Loucy (cell line): ENCODE results near the gene MXD4.

Experiments
- H2AFZ ChIP-seq: fragments of 200-600 bp; sonication (generic); 2 replicates; pipeline ENCODE4 v1.6.0; 2016; ENCODE audit warnings: antibody characterized with exemption, mild to moderate bottlenecking, low read length, moderate library complexity
- H3F3A ChIP-seq: fragments of 200-600 bp; 2 replicates; pipeline ENCODE4 v1.6.0; 2016; ENCODE audit warnings: antibody characterized with exemption, low read depth, mild to moderate bottlenecking
- H3K27me3 ChIP-seq: fragments of 200-600 bp; sonication (generic); 2 replicates; pipeline ENCODE4 v1.6.1; 2014; ENCODE audit warnings: low read length, mild to moderate bottlenecking; ENCODE audit not compliant: insufficient read depth, poor library complexity, severe bottlenecking
- H3K36me3 ChIP-seq: fragments of 200-600 bp; sonication (generic); 2 replicates; pipeline ENCODE4 v1.6.1; 2016; ENCODE audit warnings: low read length; ENCODE audit not compliant: insufficient read depth
- H3K4me1 ChIP-seq: fragments of 200-600 bp; sonication (generic); 2 replicates; pipeline ENCODE4 v1.5.1; 2014; ENCODE audit warnings: low read length, mild to moderate bottlenecking; ENCODE audit not compliant: insufficient read depth, poor library complexity, severe bottlenecking
- H3K4me2 ChIP-seq: fragments of 200-600 bp; sonication (generic); 2 replicates; pipeline ENCODE4 v1.6.0; 2014; ENCODE audit warnings: antibody characterized with exemption, low read length, low read depth, mild to moderate bottlenecking; ENCODE audit not compliant: poor library complexity, severe bottlenecking
- H3K4me3 ChIP-seq: fragments of 200-600 bp; sonication (generic); 2 replicates; pipeline ENCODE4 v1.5.1; 2014; ENCODE audit warnings: low read length, mild to moderate bottlenecking, mixed read lengths; ENCODE audit not compliant: poor library complexity, severe bottlenecking
- H3K79me2 ChIP-seq: fragments of 200-600 bp; sonication (generic); 2 replicates; pipeline ENCODE4 v1.6.1; 2014; ENCODE audit warnings: low read length; ENCODE audit not compliant: insufficient read depth
- H3K9ac ChIP-seq: fragments of 200-600 bp; sonication (generic); 2 replicates; pipeline ENCODE4 v1.6.0; 2014; ENCODE audit warnings: mild to moderate bottlenecking, low read depth, low read length, moderate library complexity; ENCODE audit not compliant: poor library complexity, severe bottlenecking
- H3K9me2 ChIP-seq: fragments of 200-600 bp; sonication (generic); replicated peaks from 2 replicates; pipeline ENCODE4 v1.6.1; 2016; ENCODE audit warnings: low read depth, low read length, mixed read lengths
- H3K9me3 ChIP-seq: fragments of 200-600 bp; sonication (generic); 2 replicates; pipeline ENCODE4 v1.6.1; 2014; ENCODE audit warnings: mild to moderate bottlenecking, antibody characterized with exemption, low read length, low read depth; ENCODE audit not compliant: insufficient read depth
- H4K20me1 ChIP-seq: fragments of 200-600 bp; sonication (generic); 2 replicates; pipeline ENCODE4 v1.6.0; 2014; ENCODE audit warnings: antibody characterized with exemption, low read length, mild to moderate bottlenecking; ENCODE audit not compliant: insufficient read depth, poor library complexity, severe bottlenecking
- EZH2phosphoT487 ChIP-seq: fragments of 200-600 bp; IDR thresholded peaks from 2 replicates; pipeline ENCODE4 v1.6.1; 2018; ENCODE audit warnings: antibody characterized with exemption, mild to moderate bottlenecking, moderate library complexity, borderline replicate concordance
- TF ChIP-seq, protein P1 (sequence below): fragments of 200-600 bp; sonication (generic); conservative IDR thresholded peaks from 2 replicates; pipeline ENCODE4 v1.5.1; 2014; ENCODE audit warnings: mild to moderate bottlenecking, antibody characterized with exemption, low read length

The MXD4 gene

DNA sequence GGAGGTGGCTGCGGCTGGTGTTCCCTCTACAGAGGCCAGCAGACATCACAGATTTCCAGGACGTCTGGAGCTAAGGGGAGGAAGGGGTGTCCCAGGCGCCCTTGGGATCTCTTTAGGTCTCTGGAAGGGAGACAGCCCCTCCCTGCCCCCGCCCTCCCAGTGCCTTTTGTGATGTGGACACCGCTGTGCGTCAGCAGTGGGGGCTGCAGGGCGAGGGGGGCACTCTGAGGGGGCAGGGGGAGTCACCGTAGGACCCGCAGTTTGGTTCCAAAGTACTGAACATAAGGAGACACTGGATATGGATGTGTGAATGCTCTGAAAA lies 25.6 kb upstream of the MXD4 start:
- Histone ChIP-seq H3K4me2 (no peak overlapping the region), H3K9ac (no peak overlapping the region), H4K20me1 (no peaks in the 10 kb centered on the region), H3F3A (peaks cover 3% of the 10 kb centered on the region; the same call in 1 of the 2 replicates), H3K4me3 (no peak overlapping the region), H3K79me2 (no peaks in the 10 kb centered on the region), H2AFZ (no peak overlapping the region), H3K9me3 (no peaks in the 10 kb centered on the region), H3K4me1 (peaks cover 69% of the 10 kb centered on the region), H3K9me2 (no peaks in the 10 kb centered on the region), H3K36me3 (no peaks in the 10 kb centered on the region), H3K27me3 (no peaks in the 10 kb centered on the region)
- no peak for TF ChIP-seq EZH2phosphoT487
- TF ChIP-seq, protein P1, sequence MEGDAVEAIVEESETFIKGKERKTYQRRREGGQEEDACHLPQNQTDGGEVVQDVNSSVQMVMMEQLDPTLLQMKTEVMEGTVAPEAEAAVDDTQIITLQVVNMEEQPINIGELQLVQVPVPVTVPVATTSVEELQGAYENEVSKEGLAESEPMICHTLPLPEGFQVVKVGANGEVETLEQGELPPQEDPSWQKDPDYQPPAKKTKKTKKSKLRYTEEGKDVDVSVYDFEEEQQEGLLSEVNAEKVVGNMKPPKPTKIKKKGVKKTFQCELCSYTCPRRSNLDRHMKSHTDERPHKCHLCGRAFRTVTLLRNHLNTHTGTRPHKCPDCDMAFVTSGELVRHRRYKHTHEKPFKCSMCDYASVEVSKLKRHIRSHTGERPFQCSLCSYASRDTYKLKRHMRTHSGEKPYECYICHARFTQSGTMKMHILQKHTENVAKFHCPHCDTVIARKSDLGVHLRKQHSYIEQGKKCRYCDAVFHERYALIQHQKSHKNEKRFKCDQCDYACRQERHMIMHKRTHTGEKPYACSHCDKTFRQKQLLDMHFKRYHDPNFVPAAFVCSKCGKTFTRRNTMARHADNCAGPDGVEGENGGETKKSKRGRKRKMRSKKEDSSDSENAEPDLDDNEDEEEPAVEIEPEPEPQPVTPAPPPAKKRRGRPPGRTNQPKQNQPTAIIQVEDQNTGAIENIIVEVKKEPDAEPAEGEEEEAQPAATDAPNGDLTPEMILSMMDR = no peak

DNA sequence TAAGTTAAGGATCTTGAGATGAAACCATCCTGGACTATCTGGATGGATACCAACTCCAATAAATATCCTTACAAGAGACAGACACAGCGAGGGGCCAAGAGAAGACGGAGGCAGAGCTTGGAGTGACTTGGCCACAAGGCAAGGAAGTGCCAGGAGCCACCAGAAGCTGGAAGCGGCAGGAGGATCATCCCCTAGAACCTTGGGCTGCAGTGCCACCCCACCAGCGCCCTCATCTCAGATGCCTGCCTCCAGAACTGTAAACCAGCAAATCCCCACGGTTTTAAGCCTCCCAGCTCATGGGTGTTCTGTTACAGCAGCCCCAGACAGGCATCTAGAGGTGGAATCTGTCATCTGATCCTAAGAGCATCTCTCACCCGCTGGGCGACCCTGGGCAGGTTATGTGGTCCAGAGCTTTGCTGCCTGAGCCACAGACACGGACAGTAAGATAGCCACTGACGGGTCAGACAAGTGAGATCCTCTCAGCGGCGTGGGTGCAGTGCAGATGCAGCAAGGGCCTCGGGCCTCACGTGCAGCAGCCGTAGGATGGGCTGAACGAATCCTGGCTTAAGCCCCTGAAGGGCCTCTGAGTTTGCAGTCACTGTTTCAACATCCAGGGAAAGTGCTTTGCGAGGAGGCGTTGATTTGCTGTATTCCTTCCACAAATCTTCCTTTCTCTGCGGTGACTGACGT lies 25.1 kb upstream of the MXD4 start:
- no peak overlapping the region for H3K9ac ChIP-seq
- H4K20me1 ChIP-seq = no peaks in the 10 kb centered on the region
- peaks cover 69% of the 10 kb centered on the region for H3K4me1 ChIP-seq
- no peak overlapping the region for H3K4me2 ChIP-seq
- H3K27me3 ChIP-seq = no peaks in the 10 kb centered on the region
- peaks cover 8% of the 10 kb centered on the region for H3F3A ChIP-seq
- H3K79me2 ChIP-seq = no peaks in the 10 kb centered on the region
- no peak overlapping the region for H3K4me3 ChIP-seq
- H2AFZ ChIP-seq = no peak overlapping the region
- H3K36me3 ChIP-seq = no peaks in the 10 kb centered on the region
- TF ChIP-seq, protein P1 = no peak
- TF ChIP-seq EZH2phosphoT487 = no peak
- no peaks in the 10 kb centered on the region for H3K9me2 ChIP-seq
- no peaks in the 10 kb centered on the region for H3K9me3 ChIP-seq

DNA sequence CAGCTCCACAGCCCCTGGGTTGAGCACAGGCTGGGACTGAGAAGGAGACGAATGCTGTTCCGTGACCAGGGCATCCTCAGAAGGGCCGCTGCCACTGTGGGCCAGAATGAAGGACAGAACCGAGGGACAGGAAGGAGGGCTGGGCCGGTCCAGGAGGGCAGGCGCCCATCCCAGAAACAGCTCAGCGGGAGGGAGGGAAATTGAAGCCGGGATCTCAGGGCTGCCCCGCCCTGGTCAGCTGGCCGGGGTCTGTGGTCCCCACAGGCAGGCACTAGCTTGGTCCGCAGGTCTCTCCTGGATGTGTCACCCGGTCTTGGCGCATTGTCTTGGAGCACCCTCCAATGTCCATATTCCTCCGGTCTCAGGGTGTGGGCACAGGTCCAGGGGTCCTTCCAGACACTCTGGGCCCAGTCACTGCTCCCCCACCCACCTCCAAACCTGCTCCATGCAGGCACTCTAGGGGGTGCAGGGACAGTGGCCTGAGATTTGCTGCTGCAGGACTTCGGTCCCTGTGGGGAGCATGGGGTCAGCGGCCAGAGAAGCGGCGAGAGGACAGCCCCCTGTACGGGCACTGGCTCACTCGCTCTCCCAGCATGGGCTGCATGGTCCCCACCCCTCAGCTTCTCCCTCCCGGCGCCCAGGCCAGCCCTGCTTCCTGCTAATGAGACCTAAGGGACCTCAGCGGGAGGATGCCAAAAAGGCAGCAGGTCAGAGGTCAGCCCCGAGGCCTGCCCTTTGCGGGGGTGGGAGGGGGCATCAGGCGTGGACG lies 23.9 kb upstream of the MXD4 start:
- Histone ChIP-seq H3K4me2 (peak overlapping the region; percentile 45), H3K79me2 (no peaks in the 10 kb centered on the region), H3K4me1 (peaks cover 69% of the 10 kb centered on the region), H3K9me3 (no peaks in the 10 kb centered on the region), H3F3A (peaks cover 12% of the 10 kb centered on the region), H3K27me3 (no peaks in the 10 kb centered on the region), H2AFZ (no peak overlapping the region), H3K9me2 (no peaks in the 10 kb centered on the region), H3K4me3 (peak overlapping the region; percentile 21), H3K9ac (peak overlapping the region; percentile 46), H3K36me3 (no peaks in the 10 kb centered on the region), H4K20me1 (no peaks in the 10 kb centered on the region)
- TF ChIP-seq, protein P1 = no peak
- TF ChIP-seq EZH2phosphoT487 = no peak
